ENCODE results near the gene FILIP1L.
A peak's percentile ranks its signal among the peaks of the same experiment; 100 is the strongest.

FILIP1L gene

GRCh38 chr3:100033903-100034471, 80.3 kb downstream of the FILIP1L start:
- peaks cover 2% of the 10 kb centered on the region in 2 experiments for H3K4me1 ChIP-seq (ENCODE audit: control insufficient read depth in 1 of 2, insufficient read depth in 2 of 2, low read length in 2 of 2)
- no peaks in the 10 kb centered on the region for H3K79me2 ChIP-seq (ENCODE audit: control insufficient read depth, insufficient read depth, low read length, poor library complexity)

GRCh38 chr3:100033184-100033583, 81.1 kb downstream of the FILIP1L start:
- H3K4ac ChIP-seq (ENCODE audit: low read depth, low read length) = no peak overlapping the region
- H3K18ac ChIP-seq (ENCODE audit: low read length) = no peak overlapping the region
- no peak overlapping the region for H3K4me2 ChIP-seq (ENCODE audit: low read length)
- no peak overlapping the region for H2BK12ac ChIP-seq (ENCODE audit: low read length)
- H3K4me1 ChIP-seq (ENCODE audit: control insufficient read depth in 1 of 2, insufficient read depth in 2 of 2, low read length in 2 of 2) = peaks cover 2% of the 10 kb centered on the region in 2 experiments
- H4K12ac ChIP-seq (ENCODE audit: low read depth, low read length) = no peak overlapping the region
- no peaks in the 10 kb centered on the region for H3K9me3 ChIP-seq (ENCODE audit: insufficient read depth, low read depth, low read length)
- DNase-seq = peak in 1 of 2 donors; percentile 8
- peaks cover 3% of the 10 kb centered on the region for H3K79me1 ChIP-seq (ENCODE audit: low read length)
- H3K9ac ChIP-seq (ENCODE audit: low read length) = no peak overlapping the region
- no peaks in the 10 kb centered on the region for H3K27me3 ChIP-seq (ENCODE audit: insufficient read depth, low read length)
- H2AFZ ChIP-seq (ENCODE audit: insufficient read depth, low read length, poor library complexity) = no peak overlapping the region
- no peak overlapping the region for H4K8ac ChIP-seq (ENCODE audit: low read depth, low read length)
- no peak overlapping the region for H3K14ac ChIP-seq (ENCODE audit: low read length)
- H3K27ac ChIP-seq (ENCODE audit: low read depth, low read length) = peak overlapping the region; percentile 86
- no peaks in the 10 kb centered on the region for H3K79me2 ChIP-seq (ENCODE audit: control insufficient read depth, insufficient read depth, low read length, poor library complexity)
- no CpG with 5 or more reads among the region's 1 CpG for WGBS (ENCODE audit: extremely low coverage, insufficient coverage, insufficient read length)
- H3K23ac ChIP-seq (ENCODE audit: low read length) = no peak overlapping the region
- no peak overlapping the region for H4K91ac ChIP-seq (ENCODE audit: low read depth, low read length)
- no peaks in the 10 kb centered on the region for H3K36me3 ChIP-seq (ENCODE audit: control insufficient read depth in 1 of 2, insufficient read depth in 2 of 2, low read length in 2 of 2)
- no peak overlapping the region for H3K4me3 ChIP-seq (ENCODE audit: low read depth, low read length)
- no peak overlapping the region for H2AK5ac ChIP-seq (ENCODE audit: low read length)
- no peak overlapping the region for H2BK120ac ChIP-seq (ENCODE audit: insufficient read depth, low read length, poor library complexity)
- H2BK5ac ChIP-seq (ENCODE audit: low read depth, low read length, poor library complexity) = peak overlapping the region; percentile 49

More at GRCh38 chr3:100033903-100034471, 80.3 kb downstream of the FILIP1L start:
- no peak overlapping the region for H2AFZ ChIP-seq (ENCODE audit: insufficient read depth, low read length, poor library complexity)
- no peak overlapping the region for H4K8ac ChIP-seq (ENCODE audit: low read depth, low read length)
- WGBS (ENCODE audit: extremely low coverage, insufficient coverage, insufficient read length) = no CpG with 5 or more reads among the region's 3 CpGs
- peak; percentile 38 to 63 for DNase-seq
- H2AK5ac ChIP-seq (ENCODE audit: low read length) = no peak overlapping the region
- no peak overlapping the region for H3K18ac ChIP-seq (ENCODE audit: low read length)
- no peak overlapping the region for H2BK120ac ChIP-seq (ENCODE audit: insufficient read depth, low read length, poor library complexity)
- H3K79me1 ChIP-seq (ENCODE audit: low read length) = peaks cover 3% of the 10 kb centered on the region
- no peak overlapping the region for H2BK12ac ChIP-seq (ENCODE audit: low read length)
- no peak overlapping the region for H3K23ac ChIP-seq (ENCODE audit: low read length)
- H3K4me2 ChIP-seq (ENCODE audit: low read length) = no peak overlapping the region
- H3K36me3 ChIP-seq (ENCODE audit: control insufficient read depth in 1 of 2, insufficient read depth in 2 of 2, low read length in 2 of 2) = no peaks in the 10 kb centered on the region
- H3K9ac ChIP-seq (ENCODE audit: low read length) = no peak overlapping the region
- no peak overlapping the region for H3K4ac ChIP-seq (ENCODE audit: low read depth, low read length)
- H4K12ac ChIP-seq (ENCODE audit: low read depth, low read length) = no peak overlapping the region
- no peak overlapping the region for H2BK5ac ChIP-seq (ENCODE audit: low read depth, low read length, poor library complexity)
- no peak overlapping the region for H3K4me3 ChIP-seq (ENCODE audit: low read depth, low read length)
- no peak overlapping the region for H3K14ac ChIP-seq (ENCODE audit: low read length)
- no peak overlapping the region for H4K91ac ChIP-seq (ENCODE audit: low read depth, low read length)
- peak overlapping the region; percentile 57 for H3K27ac ChIP-seq (ENCODE audit: low read depth, low read length)
- no peaks in the 10 kb centered on the region for H3K9me3 ChIP-seq (ENCODE audit: insufficient read depth, low read depth, low read length)
- no peaks in the 10 kb centered on the region for H3K27me3 ChIP-seq (ENCODE audit: insufficient read depth, low read length)

GRCh38 chr3:100032243-100032642, 82.1 kb downstream of the FILIP1L start:
- Histone ChIP-seq H3K79me1 (ENCODE audit: low read length) (peaks cover 3% of the 10 kb centered on the region), H3K4me3 (ENCODE audit: low read depth, low read length) (no peak overlapping the region), H4K91ac (ENCODE audit: low read depth, low read length) (no peak overlapping the region), H3K79me2 (ENCODE audit: control insufficient read depth, insufficient read depth, low read length, poor library complexity) (no peaks in the 10 kb centered on the region), H3K4me2 (ENCODE audit: low read length) (no peak overlapping the region), H3K4me1 (ENCODE audit: control insufficient read depth in 1 of 2, insufficient read depth in 2 of 2, low read length in 2 of 2) (peaks cover 2% of the 10 kb centered on the region in 2 experiments), H3K36me3 (ENCODE audit: control insufficient read depth in 1 of 2, insufficient read depth in 2 of 2, low read length in 2 of 2) (no peaks in the 10 kb centered on the region), H3K9me3 (ENCODE audit: insufficient read depth, low read depth, low read length) (no peaks in the 10 kb centered on the region), H3K27me3 (ENCODE audit: insufficient read depth, low read length) (no peaks in the 10 kb centered on the region), H4K12ac (ENCODE audit: low read depth, low read length) (no peak overlapping the region), H2BK5ac (ENCODE audit: low read depth, low read length, poor library complexity) (no peak overlapping the region), H3K4ac (ENCODE audit: low read depth, low read length) (no peak overlapping the region), H3K9ac (ENCODE audit: low read length) (no peak overlapping the region), H3K23ac (ENCODE audit: low read length) (no peak overlapping the region), H2AFZ (ENCODE audit: insufficient read depth, low read length, poor library complexity) (no peak overlapping the region), H3K18ac (ENCODE audit: low read length) (no peak overlapping the region), H3K27ac (ENCODE audit: low read depth, low read length) (no peak overlapping the region), H4K8ac (ENCODE audit: low read depth, low read length) (no peak overlapping the region), H3K14ac (ENCODE audit: low read length) (no peak overlapping the region), H2BK120ac (ENCODE audit: insufficient read depth, low read length, poor library complexity) (no peak overlapping the region), H2AK5ac (ENCODE audit: low read length) (no peak overlapping the region), H2BK12ac (ENCODE audit: low read length) (no peak overlapping the region)
- DNase-seq = peak; percentile 35 to 54
- no CpG with 5 or more reads among the region's 5 CpGs for WGBS (ENCODE audit: extremely low coverage, insufficient coverage, insufficient read length)

- H3K27me3 ChIP-seq (ENCODE audit: insufficient read depth, low read length) = no peaks in the 10 kb centered on the region
- H4K8ac ChIP-seq (ENCODE audit: low read depth, low read length) = no peak overlapping the region
- no peaks in the 10 kb centered on the region for H3K79me2 ChIP-seq (ENCODE audit: control insufficient read depth, insufficient read depth, low read length, poor library complexity)
- H2BK5ac ChIP-seq (ENCODE audit: low read depth, low read length, poor library complexity) = no peak overlapping the region
- peaks cover 2% of the 10 kb centered on the region in 2 experiments for H3K4me1 ChIP-seq (ENCODE audit: control insufficient read depth in 1 of 2, insufficient read depth in 2 of 2, low read length in 2 of 2)
- no CpG with 5 or more reads among the region's 1 CpG for WGBS (ENCODE audit: extremely low coverage, insufficient coverage, insufficient read length)
- no peak overlapping the region for H3K4me3 ChIP-seq (ENCODE audit: low read depth, low read length)
- no peak overlapping the region for H3K23ac ChIP-seq (ENCODE audit: low read length)
- H3K79me1 ChIP-seq (ENCODE audit: low read length) = peaks cover 3% of the 10 kb centered on the region
- H3K9ac ChIP-seq (ENCODE audit: low read length) = no peak overlapping the region
- H3K4ac ChIP-seq (ENCODE audit: low read depth, low read length) = no peak overlapping the region
- no peak overlapping the region for H2AK5ac ChIP-seq (ENCODE audit: low read length)
- H2BK12ac ChIP-seq (ENCODE audit: low read length) = no peak overlapping the region
- H3K18ac ChIP-seq (ENCODE audit: low read length) = no peak overlapping the region
- H3K27ac ChIP-seq (ENCODE audit: low read depth, low read length) = no peak overlapping the region
- no peak overlapping the region for H2BK120ac ChIP-seq (ENCODE audit: insufficient read depth, low read length, poor library complexity)
- H3K4me2 ChIP-seq (ENCODE audit: low read length) = no peak overlapping the region
- H2AFZ ChIP-seq (ENCODE audit: insufficient read depth, low read length, poor library complexity) = no peak overlapping the region
- H4K91ac ChIP-seq (ENCODE audit: low read depth, low read length) = no peak overlapping the region
- H3K9me3 ChIP-seq (ENCODE audit: insufficient read depth, low read depth, low read length) = no peaks in the 10 kb centered on the region
- no peak overlapping the region for H3K14ac ChIP-seq (ENCODE audit: low read length)
- no peak overlapping the region for H4K12ac ChIP-seq (ENCODE audit: low read depth, low read length)
- DNase-seq = no peak
- H3K36me3 ChIP-seq (ENCODE audit: control insufficient read depth in 1 of 2, insufficient read depth in 2 of 2, low read length in 2 of 2) = no peaks in the 10 kb centered on the region
These were observed 83.3 kb downstream of the FILIP1L start for GRCh38 chr3:100030914-100031425.
